GM12878 (cell line): ENCODE data around the gene SYTL1. TPM values are rescaled to one million over a fixed set of nuclear protein-coding genes. Genes with fewer than 3 reads are reported as not detected.

Experiments used
- ATAC-seq: fragments of 200-7000 bp; cut with Tn5 transposase; 3 replicates; pipeline ENCODE4 v1.9.1; 2020; ENCODE audit warnings: mild to moderate bottlenecking, moderate library complexity
- BruUV-seq: library from RNA; stranded (reverse); fragments of 400-500 nt; replicated peaks from 2 replicates; lab custom pipeline; 2021; lab: Mats Ljungman, UMichigan
- CTCF ChIA-PET: fragments of 300-600 bp; sonication (Branson Sonifier 250); formaldehyde crosslinking; extraction: SDS; loops from one replicate; lab custom pipeline; 2021; ENCODE audit warnings: inconsistent platforms; lab: Yijun Ruan, JAX
- POLR2A ChIA-PET: fragments of 350-600 bp; formaldehyde crosslinking; extraction: SDS; loops from one replicate; lab custom pipeline; 2021; ENCODE audit warnings: inconsistent platforms; lab: Charles Lee
- RAD21 ChIA-PET: fragments of 300-600 bp; sonication (Branson Sonifier 250); formaldehyde crosslinking; loops from one replicate; lab custom pipeline; 2023; ENCODE audit warnings: antibody characterized with exemption; ENCODE audit not compliant: unreplicated experiment; lab: Charles Lee
- SMC1A ChIA-PET: fragments of 300-600 bp; sonication (Branson Sonifier 250); formaldehyde crosslinking; loops from one replicate; lab custom pipeline; 2023; ENCODE audit not compliant: unreplicated experiment, uncharacterized antibody; lab: Charles Lee
- DNase-seq: peaks from one replicate; pipeline ENCODE4 v3.0.0-alpha.2; 2011; ENCODE audit warnings: low read depth, low spot score
- FAIRE-seq: peaks from 3 replicates; lab custom pipeline; 2011; peaks lifted over from hg19 to GRCh38; lab: Jason Lieb, UNC
- H2AFZ ChIP-seq: 2 replicates; pipeline ENCODE4 v1.6.0; 2011; ENCODE audit warnings: low read depth, low read length, control low read depth; ENCODE audit not compliant: control insufficient read depth
- H3K27ac ChIP-seq: 2 replicates; pipeline ENCODE4 v1.5.1; 2011; ENCODE audit warnings: control low read depth; ENCODE audit not compliant: control insufficient read depth, insufficient read depth
- H3K27me3 ChIP-seq, 2 experiments: replicated peaks in 1 of 2; 2 replicates each; pipeline versions ENCODE4 v1.6.0 to v1.6.1; 2011; ENCODE audit warnings: low read length in 1 of 2; ENCODE audit not compliant: control insufficient read depth in 2 of 2, insufficient read depth in 2 of 2
- H3K36me3 ChIP-seq, 2 experiments: 2 replicates each; pipeline ENCODE4 v1.5.1; 2011; ENCODE audit warnings: low read length in 1 of 2; ENCODE audit not compliant: control insufficient read depth in 2 of 2, insufficient read depth in 2 of 2
- H3K4me1 ChIP-seq: 2 replicates; pipeline ENCODE4 v1.6.1; 2011; ENCODE audit warnings: mild to moderate bottlenecking, low read length, moderate library complexity, mixed read lengths; ENCODE audit not compliant: control insufficient read depth, insufficient read depth
- H3K4me2 ChIP-seq: 2 replicates; pipeline ENCODE4 v1.6.0; 2011; ENCODE audit warnings: control low read depth; ENCODE audit not compliant: control insufficient read depth, insufficient read depth
- H3K4me3 ChIP-seq: fragments of 200-600 bp; sonication (generic); 2 replicates; pipeline ENCODE4 v1.5.1; 2016
- H3K79me2 ChIP-seq: 2 replicates; pipeline ENCODE4 v1.6.0; 2011; ENCODE audit warnings: low read length; ENCODE audit not compliant: control insufficient read depth, insufficient read depth
- H3K9ac ChIP-seq: 2 replicates; pipeline ENCODE4 v1.8.0; 2011; ENCODE audit warnings: low read length, control low read depth, mixed read lengths; ENCODE audit not compliant: control insufficient read depth, insufficient read depth
- H3K9me3 ChIP-seq: replicated peaks from 3 replicates; pipeline ENCODE4 v1.5.1; 2011; ENCODE audit warnings: mild to moderate bottlenecking, low read length; ENCODE audit not compliant: control insufficient read depth, insufficient read depth
- H4K20me1 ChIP-seq: 2 replicates; pipeline ENCODE4 v1.6.0; 2011; ENCODE audit not compliant: control insufficient read depth, insufficient read depth
- DPF2 ChIP-seq: fragments of 450-650 bp; IDR thresholded peaks from 2 replicates; pipeline ENCODE4 v1.6.1; 2017; ENCODE audit warnings: mild to moderate bottlenecking
- GABPA ChIP-seq: IDR thresholded peaks from 2 replicates; pipeline ENCODE4 v1.6.1; 2014; ENCODE audit warnings: antibody characterized with exemption, low read depth, mild to moderate bottlenecking, inconsistent platforms
- HDAC2 ChIP-seq: fragments of 200-600 bp; sonication (generic); IDR thresholded peaks from 2 replicates; pipeline ENCODE4 v1.6.1; 2017
- NR2F1 ChIP-seq: fragments of 450-650 bp; conservative IDR thresholded peaks from 2 replicates; pipeline ENCODE4 v1.6.1; 2017; ENCODE audit warnings: mild to moderate bottlenecking
- RB1 ChIP-seq: fragments of 450-650 bp; formaldehyde crosslinking; IDR thresholded peaks from 2 replicates; pipeline ENCODE4 v1.6.1; 2017; ENCODE audit warnings: mild to moderate bottlenecking, borderline replicate concordance
- RELA ChIP-seq: fragments of 450-650 bp; IDR thresholded peaks from 2 replicates; pipeline ENCODE4 v1.8.0; 2014; ENCODE audit warnings: borderline replicate concordance; ENCODE audit not compliant: partially characterized antibody
- RUNX3 ChIP-seq: IDR thresholded peaks from 2 replicates; pipeline ENCODE4 v1.6.1; 2012; ENCODE audit warnings: low read length, inconsistent platforms
- YBX1 ChIP-seq: fragments of 450-650 bp; IDR thresholded peaks from 2 replicates; pipeline ENCODE4 v1.6.1; 2016; ENCODE audit warnings: antibody characterized with exemption
- WGBS: methylation state at CpG from one replicate; pipeline ENCODE4 v1.1.6; 2016; ENCODE audit warnings: low lambda C conversion rate; ENCODE audit not compliant: insufficient replicate concordance, insufficient coverage; ENCODE audit errors: missing lambda C conversion rate; 5-methylcytosine and 5-hydroxymethylcytosine counted together
- in situ Hi-C: fragments of 300-500 bp; cut with MboI; formaldehyde crosslinking; loops from 9 replicates; pipeline ENCODE4 v1.14.3; 2018; ENCODE audit warnings: mixed read lengths
- intact Hi-C: fragments of 100-400 bp; cut with micrococcal nuclease; formaldehyde crosslinking; loops from one replicate; pipeline ENCODE4 v1.14.2; 2022; ENCODE audit not compliant: unreplicated experiment
- polyA plus RNA-seq, 11 experiments: library from polyadenylated mRNA; depleted of rRNA in 4 of 11; unstranded in 6 of 11; stranded (reverse) in 5 of 11; fragments of >200 nt; fragmentation: Nextera tagmentation in 4 of 11; fragmentation: Illumina TruSeq in 1 of 11; extraction: Ambion mirVana in 4 of 11; extraction: Trizol in 1 of 11; gene quantifications; 1 replicate in 1 of 11; 2 replicates in 10 of 11; pipeline versions ENCODE4 v1.2.1 to v1.2.3, GENCODE V29; 2011 to 2016; ENCODE audit warnings: inconsistent platforms in 2 of 11, missing spikeins in 2 of 11, low read depth in 1 of 11
- total RNA-seq, 4 experiments: library from RNA; depleted of rRNA in 3 of 4; stranded (reverse); fragments of >200 nt in 3 of 4; fragmentation: Illumina TruSeq in 1 of 4; extraction: Trizol in 1 of 4; gene quantifications; 2 replicates each; pipeline versions ENCODE4 v1.2.1 to v1.2.3, GENCODE V29; 2013 to 2021
- TF ChIP-seq, protein P1 (sequence below): fragments of 450-650 bp; IDR thresholded peaks from 2 replicates; pipeline ENCODE4 v1.6.1; 2016; ENCODE audit warnings: mild to moderate bottlenecking

The SYTL1 gene
- total and polyA plus RNA-seq, 10 of the 15 experiments (the other 5 are each of a cell fraction or from before 2014, with no cell fraction given), result 0.72 to 45.6 (median 14.8) TPM

DNA sequence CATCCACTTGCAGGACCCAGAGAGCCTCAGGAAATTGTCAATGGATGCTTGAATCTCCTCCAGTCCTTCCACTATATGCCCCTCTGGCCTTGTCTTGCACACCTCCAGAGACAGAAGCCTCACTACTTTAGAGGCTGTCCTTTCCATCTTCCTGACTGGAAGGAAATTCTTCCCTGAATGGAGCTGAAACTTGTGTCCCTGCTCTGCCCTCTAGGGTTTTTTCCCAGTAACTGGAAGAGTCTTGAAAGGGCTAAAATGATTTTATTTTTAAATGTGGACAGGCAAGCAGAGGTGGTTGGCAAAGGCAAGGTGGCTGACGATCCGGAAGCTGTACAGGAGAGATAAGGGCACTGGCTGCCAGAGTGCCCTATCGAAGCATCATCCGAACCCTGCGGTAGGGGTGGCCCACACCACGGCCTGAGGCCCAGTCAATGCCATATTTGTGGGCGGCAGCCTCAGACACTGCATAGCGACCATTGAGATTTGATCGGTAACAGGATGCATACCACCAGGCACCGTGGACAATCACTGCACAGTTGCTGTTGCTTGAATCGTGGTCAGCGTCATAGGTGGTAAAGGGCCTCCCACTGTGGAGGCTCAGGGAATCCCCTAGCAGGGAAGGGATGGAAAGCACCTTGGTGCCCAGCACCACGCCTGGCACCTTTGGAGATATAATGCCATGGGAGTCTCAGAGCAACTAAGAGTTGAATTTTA is 27.2 kb downstream of the SYTL1 start:
- no peak overlapping the region; the same call in 1 of the 2 replicates for H3K4me2 ChIP-seq

More for the DNA sequence above, 27.2 kb downstream of the SYTL1 start:
- no peaks in the 10 kb centered on the region for H3K9me3 ChIP-seq
- no peaks in the 10 kb centered on the region for H3K27me3 ChIP-seq
- no peaks in the 10 kb centered on the region; the same call in 1 of the 2 replicates for H4K20me1 ChIP-seq
- H3K9ac ChIP-seq, result no peak overlapping the region
- ChIA-PET SMC1A (no interaction called here), CTCF (interaction anchor here (0.6 to 4.7 kb wide), 8 partner anchors 11 to 131 kb away, joined by 3 to 40 read pairs (median 4); no protein-coding TSS in a partner anchor), POLR2A (interaction anchor here (0.7 kb wide), 1 partner anchor 9 kb away, joined by 5 read pairs; no protein-coding TSS in a partner anchor), RAD21 (interaction anchor here (0.7 to 0.8 kb wide), 2 partner anchors 9 to 18 kb away, joined by 3 read pairs; no protein-coding TSS in a partner anchor)
- H3K4me3 ChIP-seq, result no peak overlapping the region
- in situ Hi-C loops (no loop called here), intact Hi-C loops (loop anchor here (5.0 kb wide), 1 partner anchor 47 kb away; the partner anchor contains the start of gene TMEM222)
- H2AFZ ChIP-seq, result no peak overlapping the region
- FAIRE-seq, result no peak
- BruUV-seq, result no TSS peak
- peaks cover 15% of the 10 kb centered on the region for H3K4me1 ChIP-seq
- no peak for DNase-seq
- no peak overlapping the region for H3K27ac ChIP-seq
- peak; percentile 8 for ATAC-seq
- WGBS, result 63% methylated on average over 13 of the region's 13 CpGs
- no peaks in the 10 kb centered on the region for H3K36me3 ChIP-seq
- TF ChIP-seq RUNX3, result peak; percentile 12; the same call in 1 of the 2 replicates
- no peak for TF ChIP-seq RB1
- TF ChIP-seq HDAC2, result no peak
- no peak for TF ChIP-seq YBX1
- TF ChIP-seq DPF2, result peak; percentile 55; the same call in 1 of the 2 replicates
- TF ChIP-seq, protein P1, sequence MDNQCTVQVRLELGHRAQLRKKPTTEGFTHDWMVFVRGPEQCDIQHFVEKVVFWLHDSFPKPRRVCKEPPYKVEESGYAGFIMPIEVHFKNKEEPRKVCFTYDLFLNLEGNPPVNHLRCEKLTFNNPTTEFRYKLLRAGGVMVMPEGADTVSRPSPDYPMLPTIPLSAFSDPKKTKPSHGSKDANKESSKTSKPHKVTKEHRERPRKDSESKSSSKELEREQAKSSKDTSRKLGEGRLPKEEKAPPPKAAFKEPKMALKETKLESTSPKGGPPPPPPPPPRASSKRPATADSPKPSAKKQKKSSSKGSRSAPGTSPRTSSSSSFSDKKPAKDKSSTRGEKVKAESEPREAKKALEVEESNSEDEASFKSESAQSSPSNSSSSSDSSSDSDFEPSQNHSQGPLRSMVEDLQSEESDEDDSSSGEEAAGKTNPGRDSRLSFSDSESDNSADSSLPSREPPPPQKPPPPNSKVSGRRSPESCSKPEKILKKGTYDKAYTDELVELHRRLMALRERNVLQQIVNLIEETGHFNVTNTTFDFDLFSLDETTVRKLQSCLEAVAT, result no peak
- TF ChIP-seq RELA, result peak; percentile 16
- TF ChIP-seq GABPA, result no peak
- no peak for TF ChIP-seq NR2F1
- TF ChIP-seq, all 136 proteins: peak for 3
- H3K79me2 ChIP-seq, result no peaks in the 10 kb centered on the region
